Aorta (tissue), 5 donors: ENCODE measurements around the gene AQP1. TPM values are rescaled to one million over a fixed set of nuclear protein-coding genes. Genes with fewer than 3 reads are reported as not detected.

Experiments used
- ATAC-seq: fragments of 200-7000 bp; cut with Tn5 transposase; one replicate; pipeline ENCODE4 v1.9.1; 2022; ENCODE audit warnings: moderate library complexity; ENCODE audit not compliant: low FRiP score
- DNase-seq, 2 donors: peaks; one replicate each; pipeline ENCODE4 v3.0.0-alpha.2; 2020
- H3K27ac ChIP-seq, 2 donors: one replicate each; pipeline ENCODE4 v1.5.1; 2013; ENCODE audit warnings: low read length in 2 of 2, mild to moderate bottlenecking in 2 of 2, moderate library complexity in 2 of 2, control low read depth in 1 of 2, inconsistent platforms in 1 of 2, low read depth in 1 of 2
- H3K27me3 ChIP-seq, 2 donors: one replicate each; pipeline ENCODE4 v1.6.1; 2013; ENCODE audit warnings: control low read depth in 1 of 2, low read length in 1 of 2, mild to moderate bottlenecking in 1 of 2, moderate library complexity in 1 of 2; ENCODE audit not compliant: insufficient read depth in 2 of 2, control insufficient read depth in 1 of 2
- H3K36me3 ChIP-seq, 2 donors: one replicate each; pipeline ENCODE4 v1.6.1; 2013; ENCODE audit warnings: control low read depth in 1 of 2, low read length in 1 of 2, mild to moderate bottlenecking in 1 of 2; ENCODE audit not compliant: insufficient read depth in 2 of 2, control insufficient read depth in 1 of 2
- H3K4me1 ChIP-seq, 2 donors: one replicate each; pipeline ENCODE4 v1.6.1; 2013; ENCODE audit warnings: low read length in 2 of 2, control low read depth in 1 of 2, mild to moderate bottlenecking in 1 of 2, moderate library complexity in 1 of 2; ENCODE audit not compliant: insufficient read depth in 2 of 2, control insufficient read depth in 1 of 2
- H3K4me3 ChIP-seq, 2 donors: one replicate each; pipeline ENCODE4 v1.5.1; 2013; ENCODE audit warnings: low read length in 2 of 2, control low read depth in 1 of 2, mild to moderate bottlenecking in 1 of 2
- H3K9me3 ChIP-seq: one replicate; pipeline ENCODE4 v1.6.1; 2013; ENCODE audit warnings: mild to moderate bottlenecking, low read length; ENCODE audit not compliant: control insufficient read depth
- WGBS, 2 donors: extraction: QIAGEN DNeasy Blood & Tissue Kit; methylation state at CpG; one replicate each; pipeline ENCODE4 v1.1.7; 2013; 5-methylcytosine and 5-hydroxymethylcytosine counted together
- intact Hi-C, 2 donors: fragments of 100-400 bp; cut with DNase I; formaldehyde crosslinking; loops; one replicate each; pipeline versions ENCODE4 v1.14.2 to v1.15.0; 2022
- polyA plus RNA-seq, 2 donors: library from polyadenylated mRNA; stranded (reverse); fragments of 200-250 nt; gene quantifications; one replicate each; pipeline ENCODE4 v1.2.3, GENCODE V29; 2013
- total RNA-seq, 2 donors: library from RNA; stranded (reverse); fragmentation: NEBNext Ultra II Directional; extraction: Animal tissue kit (Norgen Biotek cat#: 25700); gene quantifications; one replicate each; pipeline ENCODE4 v1.2.1, GENCODE V29; 2021
- donor health status: healthy with polysubstance abuse.
- donor health status: Bipolar disorder and iron deficiency.
- donor health status: DM: no; HTN: no; CAD: no.
- donor health status: DM: no; HTN: no; CAD: no.
- donor health status: DM: yes; HTN: yes; CAD: no.

AQP1 gene
- total and polyA plus RNA-seq, 4 donors = 370 to 1,062 (median 821) TPM

- WGBS, 2 donors = 4 to 6% methylated on average over 6 of the region's 6 CpGs
- no peaks in the 10 kb centered on the region for H3K9me3 ChIP-seq
- H3K4me1 ChIP-seq = no peaks in the 10 kb centered on the region
- no peaks in the 10 kb centered on the region for H3K27me3 ChIP-seq
- ATAC-seq (peak; percentile 27), DNase-seq (no peak)
- H3K4me3 ChIP-seq = no peak overlapping the region
- no peaks in the 10 kb centered on the region for H3K36me3 ChIP-seq
- H3K27ac ChIP-seq = peak overlapping the region in 1 of 2 donors; percentile 19
- intact Hi-C loops = no loop called here
Measured at GRCh38 chr7:30899630-30900029, 12.0 kb upstream of the AQP1 start.

DNA sequence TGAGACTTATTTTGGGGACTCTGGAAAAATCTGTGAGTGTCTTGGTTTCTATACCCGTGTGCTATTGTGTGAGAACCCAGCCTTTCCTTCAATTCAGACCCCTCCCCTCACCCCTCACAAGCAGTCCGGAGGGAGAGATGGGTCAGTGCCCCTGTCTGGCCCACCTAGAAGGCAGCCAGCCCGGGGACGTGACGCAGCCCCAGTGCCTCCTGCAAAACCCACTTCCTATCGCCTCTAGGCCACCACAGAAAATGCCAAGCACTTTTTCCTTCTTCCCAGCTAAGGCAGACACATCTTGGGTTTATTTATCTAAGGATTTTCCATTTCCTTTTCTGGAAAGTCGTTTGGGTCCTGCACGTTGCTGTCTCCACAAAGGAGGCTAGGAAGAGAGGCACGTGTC, 11.6 kb upstream of the AQP1 start:
- no peaks in the 10 kb centered on the region for H3K4me1 ChIP-seq
- H3K27ac ChIP-seq = peak overlapping the region in 1 of 2 donors; percentile 25
- H3K9me3 ChIP-seq = no peaks in the 10 kb centered on the region
- WGBS, 2 donors = 4 to 10% methylated on average over 9 of the region's 9 CpGs
- intact Hi-C loops = no loop called here
- H3K4me3 ChIP-seq = no peak overlapping the region
- no peaks in the 10 kb centered on the region for H3K27me3 ChIP-seq
- ATAC-seq (peak; percentile 47), DNase-seq (no peak)
- H3K36me3 ChIP-seq = no peaks in the 10 kb centered on the region

- DNase-seq (no peak), ATAC-seq (no peak)
- intact Hi-C loops = no loop called here
- peak overlapping the region in 1 of 2 donors; percentile 25 for H3K27ac ChIP-seq
- H3K36me3 ChIP-seq = no peaks in the 10 kb centered on the region
- no peaks in the 10 kb centered on the region for H3K4me1 ChIP-seq
- no peaks in the 10 kb centered on the region for H3K27me3 ChIP-seq
- no peaks in the 10 kb centered on the region for H3K9me3 ChIP-seq
- 67 to 82% methylated on average over 11 of the region's 11 CpGs for WGBS, 2 donors
- no peak overlapping the region for H3K4me3 ChIP-seq
Measured at GRCh38 chr7:30900803-30901362, 10.8 kb upstream of the AQP1 start.

GRCh38 chr7:30901856-30902255, 9.8 kb upstream of the AQP1 start:
- H3K4me1 ChIP-seq = no peaks in the 10 kb centered on the region
- H3K27ac ChIP-seq = no peak overlapping the region
- intact Hi-C loops = no loop called here
- no peak for DNase-seq
- no peaks in the 10 kb centered on the region for H3K9me3 ChIP-seq
- no peak for ATAC-seq
- H3K36me3 ChIP-seq = no peaks in the 10 kb centered on the region
- no peaks in the 10 kb centered on the region for H3K27me3 ChIP-seq
- no peak overlapping the region for H3K4me3 ChIP-seq
- 92 to 96% methylated on average over 2 of the region's 2 CpGs for WGBS, 2 donors

DNA sequence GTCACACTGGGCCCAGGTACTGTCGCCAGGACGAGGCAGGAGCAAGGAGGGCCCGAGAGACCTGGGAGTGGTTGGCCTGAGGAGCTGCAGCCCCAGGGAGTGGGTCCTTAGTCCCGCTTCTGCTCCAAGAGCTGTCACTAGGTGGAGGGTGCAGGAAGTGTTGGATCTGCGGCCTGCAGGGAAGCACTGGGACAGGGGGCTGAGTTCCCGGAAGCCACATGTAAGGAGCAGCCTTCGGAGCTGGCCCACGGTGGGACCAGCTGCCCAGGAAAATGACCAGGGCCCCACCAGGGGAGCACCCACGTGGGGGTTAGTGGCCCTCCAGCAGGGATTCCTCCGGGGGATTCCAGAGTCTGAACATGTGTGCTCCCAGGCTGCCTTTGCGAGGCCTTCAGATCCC, 9.2 kb upstream of the AQP1 start:
- no peak overlapping the region for H3K27ac ChIP-seq
- 89 to 92% methylated on average over 11 of the region's 11 CpGs for WGBS, 2 donors
- ATAC-seq (no peak), DNase-seq (no peak)
- H3K9me3 ChIP-seq = no peaks in the 10 kb centered on the region
- H3K36me3 ChIP-seq = no peaks in the 10 kb centered on the region
- intact Hi-C loops = no loop called here
- H3K27me3 ChIP-seq = no peaks in the 10 kb centered on the region
- H3K4me3 ChIP-seq = no peak overlapping the region
- no peaks in the 10 kb centered on the region for H3K4me1 ChIP-seq

- ATAC-seq (no peak), DNase-seq (no peak)
- Histone ChIP-seq H3K27ac (no peak overlapping the region), H3K27me3 (no peaks in the 10 kb centered on the region), H3K4me3 (no peak overlapping the region), H3K4me1 (no peaks in the 10 kb centered on the region), H3K9me3 (no peaks in the 10 kb centered on the region), H3K36me3 (no peaks in the 10 kb centered on the region)
- 93 to 95% methylated on average over 8 of the region's 8 CpGs for WGBS, 2 donors
- intact Hi-C loops = no loop called here
Measured at GRCh38 chr7:30903146-30903545, 8.5 kb upstream of the AQP1 start.

DNA sequence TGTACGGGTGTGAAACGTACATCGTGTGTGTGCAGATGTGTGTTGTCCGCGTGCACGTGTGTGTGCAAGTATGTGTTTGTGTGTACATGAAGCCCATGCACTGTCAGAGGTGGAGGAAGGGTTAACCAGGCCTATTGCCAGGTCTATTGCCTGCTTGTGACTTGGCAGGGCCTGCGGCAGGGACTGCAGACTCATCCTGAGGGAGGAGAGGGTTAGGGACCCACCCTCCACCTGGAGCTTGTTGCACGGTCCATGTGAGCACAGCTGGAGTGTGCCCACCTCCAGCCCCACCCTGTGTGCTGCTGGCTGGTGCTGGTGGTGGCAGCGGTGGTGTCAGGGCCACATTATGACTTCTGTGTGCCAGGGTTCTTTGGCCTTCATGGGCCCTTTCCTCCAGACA, 7.1 kb upstream of the AQP1 start:
- Histone ChIP-seq H3K9me3 (no peaks in the 10 kb centered on the region), H3K27me3 (no peaks in the 10 kb centered on the region), H3K4me1 (no peaks in the 10 kb centered on the region), H3K36me3 (no peaks in the 10 kb centered on the region), H3K4me3 (no peak overlapping the region), H3K27ac (no peak overlapping the region)
- intact Hi-C loops = no loop called here
- ATAC-seq (no peak), DNase-seq (no peak)
- WGBS, 2 donors = 81 to 88% methylated on average over 9 of the region's 9 CpGs

GRCh38 chr7:30905078-30906012, 6.3 kb upstream of the AQP1 start:
- Histone ChIP-seq H3K4me1 (no peaks in the 10 kb centered on the region), H3K36me3 (no peaks in the 10 kb centered on the region), H3K9me3 (no peaks in the 10 kb centered on the region), H3K27ac (peak overlapping the region in 1 of 2 donors; percentile 75), H3K27me3 (no peaks in the 10 kb centered on the region), H3K4me3 (no peak overlapping the region)
- intact Hi-C loops = loop anchor here in 1 of 2 donors (5.0 kb wide), 1 partner anchor 43 kb away; no protein-coding TSS in a partner anchor
- no peak for DNase-seq
- WGBS, 2 donors = 62 to 77% methylated on average over 15 of the region's 15 CpGs
- ATAC-seq = no peak

- Histone ChIP-seq H3K4me1 (no peaks in the 10 kb centered on the region), H3K9me3 (no peaks in the 10 kb centered on the region), H3K36me3 (no peaks in the 10 kb centered on the region), H3K4me3 (no peak overlapping the region), H3K27ac (peak overlapping the region; percentile 37 to 75), H3K27me3 (no peaks in the 10 kb centered on the region)
- 4 to 13% methylated on average over 7 of the region's 7 CpGs for WGBS, 2 donors
- ATAC-seq (no peak), DNase-seq (peak in 1 of 2 donors; percentile 73)
- intact Hi-C loops = loop anchor here in 1 of 2 donors (5.0 kb wide), 1 partner anchor 44 kb away; no protein-coding TSS in a partner anchor
Measured at GRCh38 chr7:30906014-30906413, 5.6 kb upstream of the AQP1 start.
